ENCODE results near the gene PHPT1.

The PHPT1 gene

DNA sequence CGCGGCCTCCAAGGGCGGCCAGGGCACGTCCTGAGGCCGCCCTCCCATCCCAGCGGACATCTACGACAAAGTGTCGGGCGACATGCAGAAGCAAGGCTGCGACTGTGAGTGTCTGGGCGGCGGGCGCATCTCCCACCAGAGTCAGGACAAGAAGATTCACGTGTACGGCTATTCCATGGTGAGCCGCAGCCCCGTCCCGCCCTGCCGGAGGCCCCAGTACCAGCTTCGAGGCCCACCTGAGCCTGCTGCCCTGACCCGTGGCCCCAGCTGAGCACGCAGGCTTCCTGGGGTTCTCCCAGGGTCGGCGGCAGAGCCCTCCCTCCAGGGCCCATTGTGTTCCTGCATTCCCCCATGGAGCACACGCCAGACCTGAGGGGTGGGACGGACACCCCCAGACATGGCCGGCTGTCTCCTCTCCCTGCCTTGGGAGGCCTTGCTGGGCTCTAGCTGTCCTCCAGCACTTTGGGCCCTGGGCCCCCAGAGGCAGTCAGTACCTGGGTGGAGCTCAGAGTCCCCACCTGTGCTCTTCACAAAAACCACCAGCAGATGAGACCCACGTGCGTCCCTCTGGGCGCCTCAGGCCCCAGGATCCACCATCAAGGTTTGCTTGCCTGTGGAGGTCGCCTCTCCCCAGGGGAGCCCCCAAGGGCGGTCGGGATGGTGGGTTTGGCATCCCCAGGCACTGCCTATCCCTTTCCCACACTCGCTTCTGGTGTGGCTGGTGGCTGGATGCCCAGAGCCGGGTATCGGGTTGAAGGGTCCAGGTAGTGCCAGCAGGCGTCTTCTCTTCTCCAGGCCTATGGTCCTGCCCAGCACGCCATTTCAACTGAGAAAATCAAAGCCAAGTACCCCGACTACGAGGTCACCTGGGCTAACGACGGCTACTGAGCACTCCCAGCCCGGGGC lies 1.0 kb downstream of the PHPT1 start:
- DNase-seq, result no peak

- no peak for DNase-seq
Observed at GRCh38 chr9:136850866-136851775, 1.9 kb downstream of the PHPT1 start.

GRCh38 chr9:136851941-136852663 lies 2.9 kb downstream of the PHPT1 start, which contains the start of gene MAMDC4:
MAMDC4 (plus strand) TSS chr9:136852346; CDS start chr9:136852417, 71 bp downstream.
- no peak for DNase-seq

DNA sequence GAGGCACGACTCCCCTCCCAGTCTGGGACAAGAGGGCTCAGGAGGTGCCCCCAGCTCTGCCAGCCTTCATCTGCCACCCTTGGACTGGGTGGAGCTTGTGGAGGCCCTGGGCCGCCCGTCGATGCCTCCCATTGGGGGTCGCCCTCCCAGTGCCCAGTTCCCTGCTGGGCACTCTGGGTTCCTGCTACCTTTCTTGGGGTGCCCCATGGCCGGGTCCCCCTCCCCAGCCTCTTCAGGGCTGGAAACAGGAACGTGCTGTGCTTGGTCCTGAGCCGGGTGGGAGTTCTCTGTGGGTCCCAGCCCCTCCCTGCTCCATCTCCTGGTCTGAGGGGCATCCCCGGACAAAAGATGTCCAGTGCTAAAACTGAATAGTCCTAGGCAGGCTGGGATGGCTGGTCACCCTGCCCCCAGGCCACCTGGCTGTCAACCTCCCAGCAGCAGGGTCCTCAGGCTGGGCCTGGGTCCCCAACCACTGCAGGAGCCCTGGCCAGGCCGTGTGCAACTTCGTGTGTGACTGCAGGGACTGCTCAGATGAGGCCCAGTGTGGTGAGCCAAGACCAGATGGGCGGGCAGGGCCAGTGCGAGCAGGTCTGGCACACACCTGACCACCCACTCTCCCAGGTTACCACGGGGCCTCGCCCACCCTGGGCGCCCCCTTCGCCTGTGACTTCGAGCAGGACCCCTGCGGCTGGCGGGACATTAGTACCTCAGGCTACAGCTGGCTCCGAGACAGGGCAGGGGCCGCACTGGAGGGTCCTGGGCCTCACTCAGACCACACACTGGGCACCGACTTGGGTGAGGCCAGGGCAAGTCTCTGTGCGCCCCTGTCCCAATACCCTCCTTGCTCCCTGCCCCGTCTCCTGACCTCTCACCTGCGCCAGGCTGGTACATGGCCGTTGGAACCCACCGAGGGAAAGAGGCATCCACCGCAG lies 3.7 kb downstream of the PHPT1 start:
- no peak for DNase-seq

- DNase-seq, result no peak
Observed at GRCh38 chr9:136853596-136854112, 4.4 kb downstream of the PHPT1 start.

GRCh38 chr9:136854113-136854841 lies 5.1 kb downstream of the PHPT1 start:
- DNase-seq, result no peak

- no peak for DNase-seq
Observed at GRCh38 chr9:136854842-136855460, 5.7 kb downstream of the PHPT1 start.

DNA sequence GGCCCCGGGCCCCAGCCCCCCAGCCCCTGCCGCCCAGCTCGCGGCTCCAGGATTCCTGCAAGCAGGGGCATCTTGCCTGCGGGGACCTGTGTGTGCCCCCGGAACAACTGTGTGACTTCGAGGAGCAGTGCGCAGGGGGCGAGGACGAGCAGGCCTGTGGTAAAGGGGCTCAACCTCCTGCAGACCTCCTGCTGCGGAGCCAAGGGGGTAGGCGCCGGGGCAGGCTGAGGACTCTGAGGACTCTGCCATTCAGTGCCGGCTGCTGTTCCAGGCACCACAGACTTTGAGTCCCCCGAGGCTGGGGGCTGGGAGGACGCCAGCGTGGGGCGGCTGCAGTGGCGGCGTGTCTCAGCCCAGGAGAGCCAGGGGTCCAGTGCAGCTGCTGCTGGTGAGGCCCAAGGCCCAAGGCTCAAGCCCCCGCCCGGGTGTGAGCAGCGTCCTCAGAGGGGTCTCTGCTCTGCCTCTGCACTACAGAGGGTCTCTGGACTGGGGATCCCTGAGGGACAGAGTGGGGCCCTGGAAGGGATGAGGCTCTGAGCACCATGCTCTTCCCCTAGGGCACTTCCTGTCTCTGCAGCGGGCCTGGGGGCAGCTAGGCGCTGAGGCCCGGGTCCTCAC lies 6.4 kb downstream of the PHPT1 start:
- DNase-seq, result no peak

DNA sequence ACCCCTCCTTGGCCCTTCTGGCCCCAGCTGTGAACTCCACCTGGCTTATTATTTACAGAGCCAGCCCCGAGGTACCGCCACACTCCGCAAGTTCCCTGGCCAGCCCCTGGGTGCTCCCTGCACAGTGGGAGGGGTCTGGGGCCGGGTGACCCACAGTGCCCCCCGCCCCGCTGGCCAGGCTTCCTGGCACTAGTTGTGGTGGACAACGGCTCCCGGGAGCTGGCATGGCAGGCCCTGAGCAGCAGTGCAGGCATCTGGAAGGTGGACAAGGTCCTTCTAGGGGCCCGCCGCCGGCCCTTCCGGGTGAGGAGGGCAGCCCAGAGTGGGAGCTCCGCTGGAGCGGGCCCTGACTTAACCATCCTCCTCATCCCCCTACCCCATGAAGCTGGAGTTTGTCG lies 6.9 kb downstream of the PHPT1 start:
- DNase-seq, result no peak

DNA sequence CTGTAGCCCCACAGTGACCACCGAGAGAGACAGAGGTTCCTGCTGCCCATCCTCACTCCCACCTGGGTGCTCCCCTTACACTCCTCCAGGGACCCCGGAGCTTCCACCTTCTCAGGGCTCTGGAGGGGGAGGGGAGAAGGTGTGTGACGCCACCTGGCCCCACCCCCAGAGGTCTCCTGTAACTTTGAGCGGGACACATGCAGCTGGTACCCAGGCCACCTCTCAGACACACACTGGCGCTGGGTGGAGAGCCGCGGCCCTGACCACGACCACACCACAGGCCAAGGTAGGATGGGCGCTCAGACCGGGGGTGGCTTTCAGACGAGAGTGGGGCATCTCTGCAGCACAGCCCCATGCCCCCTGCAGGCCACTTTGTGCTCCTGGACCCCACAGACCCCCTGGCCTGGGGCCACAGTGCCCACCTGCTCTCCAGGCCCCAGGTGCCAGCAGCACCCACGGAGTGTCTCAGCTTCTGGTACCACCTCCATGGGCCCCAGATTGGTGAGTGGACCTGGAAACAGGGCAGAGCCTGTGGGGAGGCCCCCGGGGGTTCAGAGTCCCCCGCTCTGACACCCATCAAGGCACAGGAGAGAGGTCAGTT lies 7.4 kb downstream of the PHPT1 start:
- DNase-seq, result no peak

DNA sequence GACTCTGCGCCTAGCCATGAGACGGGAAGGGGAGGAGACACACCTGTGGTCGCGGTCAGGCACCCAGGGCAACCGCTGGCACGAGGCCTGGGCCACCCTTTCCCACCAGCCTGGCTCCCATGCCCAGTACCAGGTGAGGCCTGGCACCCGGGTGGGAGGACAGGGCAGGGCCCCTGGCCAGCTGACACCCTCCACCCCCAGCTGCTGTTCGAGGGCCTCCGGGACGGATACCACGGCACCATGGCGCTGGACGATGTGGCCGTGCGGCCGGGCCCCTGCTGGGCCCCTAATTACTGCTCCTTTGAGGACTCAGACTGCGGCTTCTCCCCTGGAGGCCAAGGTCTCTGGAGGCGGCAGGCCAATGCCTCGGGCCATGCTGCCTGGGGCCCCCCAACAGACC lies 8.0 kb downstream of the PHPT1 start:
- DNase-seq, result no peak

DNA sequence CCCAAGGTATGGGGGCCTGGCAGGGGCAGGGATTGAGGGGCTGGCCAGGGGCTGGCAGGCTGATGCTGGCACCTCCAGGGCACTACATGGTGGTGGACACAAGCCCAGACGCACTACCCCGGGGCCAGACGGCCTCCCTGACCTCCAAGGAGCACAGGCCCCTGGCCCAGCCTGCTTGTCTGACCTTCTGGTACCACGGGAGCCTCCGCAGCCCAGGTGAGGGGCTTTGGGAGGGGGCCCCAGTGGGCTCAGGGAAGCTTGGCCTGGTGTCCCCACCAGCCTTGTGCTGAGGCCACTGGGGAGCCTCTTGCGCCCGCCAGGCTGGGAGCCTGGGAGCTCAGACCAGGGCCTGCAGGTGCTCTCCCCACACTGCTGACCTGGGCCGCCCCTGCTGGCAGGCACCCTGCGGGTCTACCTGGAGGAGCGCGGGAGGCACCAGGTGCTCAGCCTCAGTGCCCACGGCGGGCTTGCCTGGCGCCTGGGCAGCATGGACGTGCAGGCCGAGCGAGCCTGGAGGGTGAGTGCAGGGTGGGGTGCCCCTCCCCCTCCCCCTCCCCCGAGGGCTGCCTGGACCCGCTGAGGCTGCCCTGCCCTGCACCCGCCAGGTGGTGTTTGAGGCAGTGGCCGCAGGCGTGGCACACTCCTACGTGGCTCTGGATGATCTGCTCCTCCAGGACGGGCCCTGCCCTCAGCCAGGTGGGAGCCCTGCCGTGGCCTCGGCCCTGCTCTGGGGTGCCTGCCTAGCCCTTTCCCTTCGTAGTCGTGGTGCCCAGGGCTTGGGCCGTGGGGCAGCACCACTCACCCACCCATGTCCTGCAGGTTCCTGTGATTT lies 8.6 kb downstream of the PHPT1 start:
- no peak for DNase-seq

DNA sequence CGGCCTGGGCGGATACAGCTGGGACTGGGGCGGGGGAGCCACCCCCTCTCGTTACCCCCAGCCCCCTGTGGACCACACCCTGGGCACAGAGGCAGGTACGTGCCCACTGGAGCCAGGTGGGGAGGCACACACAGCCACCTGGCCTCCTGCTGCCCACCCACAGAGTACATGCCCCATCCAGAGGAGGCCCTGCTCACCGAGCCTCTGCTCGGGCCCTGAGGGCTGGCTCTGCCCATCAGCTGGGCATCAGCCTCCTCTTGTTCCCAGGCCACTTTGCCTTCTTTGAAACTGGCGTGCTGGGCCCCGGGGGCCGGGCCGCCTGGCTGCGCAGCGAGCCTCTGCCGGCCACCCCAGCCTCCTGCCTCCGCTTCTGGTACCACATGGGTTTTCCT lies 9.2 kb downstream of the PHPT1 start:
- DNase-seq, result no peak

GRCh38 chr9:136858844-136859757 lies 9.9 kb downstream of the PHPT1 start:
- DNase-seq, result no peak

DNA sequence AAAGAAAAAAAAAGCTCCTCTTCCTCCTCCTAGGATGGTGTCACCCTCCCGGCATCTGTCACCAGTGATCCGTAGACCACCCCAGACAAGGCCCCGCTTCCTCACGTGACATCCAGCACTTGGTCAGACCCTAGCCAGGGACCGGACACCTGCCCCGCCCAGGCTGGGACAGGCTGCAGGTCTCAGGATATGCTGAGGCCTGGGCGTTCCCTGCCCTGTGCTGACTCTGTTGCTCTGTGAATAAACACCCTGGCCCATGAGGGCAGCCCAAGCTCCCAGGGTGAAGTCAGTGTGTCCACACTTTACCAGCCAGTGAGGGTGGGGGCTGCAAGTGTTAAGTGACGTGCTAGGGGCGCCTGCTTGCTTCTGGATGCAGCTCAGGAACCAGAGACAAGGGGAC lies 11.3 kb downstream of the PHPT1 start:
- no peak for DNase-seq

GRCh38 chr9:136860933-136861873 lies 12.0 kb downstream of the PHPT1 start:
- no peak for DNase-seq
